IPS-NIHi11 (cell line): ENCODE measurements around the gene VTA1.
"Not testable (repeated sequence)": the region's sequence is repeated elsewhere in the genome, so short reads cannot be mapped to it uniquely, and the experiment has no call there.

Experiments used
- DNase-seq: peaks from one replicate; pipeline ENCODE4 v3.0.0; 2012; ENCODE audit warnings: mixed read lengths, low spot score

Gene VTA1

DNA sequence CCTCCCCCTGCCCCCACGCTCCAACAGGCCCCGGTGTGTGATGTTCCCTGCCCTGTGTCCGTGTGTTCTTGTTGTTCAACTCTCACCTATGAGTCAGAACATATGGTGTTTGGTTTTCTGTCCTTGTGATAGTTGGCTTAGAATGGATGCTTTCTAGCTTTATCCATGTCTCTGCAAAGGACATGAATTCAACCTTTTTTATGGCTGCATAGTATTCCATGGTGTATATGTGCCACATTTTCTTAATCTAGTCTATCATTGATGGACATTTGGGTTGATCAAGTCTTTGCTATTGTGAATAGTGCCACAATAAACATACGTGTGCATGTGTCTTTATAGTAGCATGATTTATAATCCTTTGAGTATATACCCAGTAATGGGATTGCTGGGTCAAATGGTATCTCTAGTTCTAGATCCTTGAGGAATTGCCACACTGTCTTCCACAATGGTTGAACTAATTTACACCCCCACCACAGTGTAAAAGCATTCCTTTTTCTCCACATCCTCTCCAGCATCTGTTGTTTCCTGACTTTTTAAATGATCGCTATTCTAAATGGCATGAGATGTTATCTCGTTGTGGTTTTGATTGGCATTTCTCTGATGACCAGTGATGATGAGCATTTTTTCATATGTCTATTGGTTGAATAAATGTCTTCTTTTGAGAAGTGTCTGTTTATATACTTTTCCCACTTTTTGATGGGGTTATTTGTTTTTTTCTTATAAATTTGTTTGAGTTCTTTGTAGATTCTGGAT is 82.6 kb downstream of the VTA1 start:
- not testable (repeated sequence) for DNase-seq

DNA sequence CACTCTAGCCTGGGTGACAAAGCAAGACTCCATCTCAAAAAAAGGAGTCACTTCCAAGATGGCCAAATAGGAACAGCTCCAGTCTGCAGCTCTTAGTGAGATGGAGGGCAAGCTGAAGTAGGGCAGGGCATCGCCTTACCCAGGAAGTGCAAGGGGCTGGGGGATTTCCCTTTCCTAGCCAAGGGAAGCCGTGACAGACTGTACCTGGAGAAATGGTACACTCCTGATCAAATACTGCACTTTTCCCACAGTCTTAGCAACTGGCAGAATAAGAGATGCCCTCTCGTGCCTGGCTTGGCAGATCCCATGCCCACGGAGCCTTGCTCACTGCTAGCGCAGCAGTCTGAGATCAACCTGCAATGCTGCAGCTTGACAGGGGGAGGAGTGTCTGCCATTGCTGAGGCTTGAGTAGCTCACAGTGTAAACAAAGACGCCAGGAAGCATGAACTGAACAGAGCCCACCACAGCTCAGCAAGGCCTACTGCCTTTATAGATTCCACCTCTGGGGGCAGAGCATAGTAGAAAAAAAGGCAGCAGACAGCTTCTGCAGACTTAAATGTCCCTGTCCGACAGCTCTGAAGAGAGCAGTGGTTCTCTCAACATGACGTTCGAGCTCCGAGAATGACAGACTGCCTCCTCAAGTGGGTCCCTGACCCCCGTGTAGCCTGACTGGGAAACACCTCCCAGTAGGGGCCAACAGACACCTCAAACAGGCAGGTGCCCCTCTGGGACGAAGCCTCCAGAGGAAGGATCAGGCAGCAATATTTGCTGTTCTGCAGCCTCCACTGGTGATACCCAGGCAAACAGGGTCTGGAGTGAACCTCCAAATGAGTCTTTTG is 85.4 kb downstream of the VTA1 start:
- not testable (repeated sequence) for DNase-seq

DNA sequence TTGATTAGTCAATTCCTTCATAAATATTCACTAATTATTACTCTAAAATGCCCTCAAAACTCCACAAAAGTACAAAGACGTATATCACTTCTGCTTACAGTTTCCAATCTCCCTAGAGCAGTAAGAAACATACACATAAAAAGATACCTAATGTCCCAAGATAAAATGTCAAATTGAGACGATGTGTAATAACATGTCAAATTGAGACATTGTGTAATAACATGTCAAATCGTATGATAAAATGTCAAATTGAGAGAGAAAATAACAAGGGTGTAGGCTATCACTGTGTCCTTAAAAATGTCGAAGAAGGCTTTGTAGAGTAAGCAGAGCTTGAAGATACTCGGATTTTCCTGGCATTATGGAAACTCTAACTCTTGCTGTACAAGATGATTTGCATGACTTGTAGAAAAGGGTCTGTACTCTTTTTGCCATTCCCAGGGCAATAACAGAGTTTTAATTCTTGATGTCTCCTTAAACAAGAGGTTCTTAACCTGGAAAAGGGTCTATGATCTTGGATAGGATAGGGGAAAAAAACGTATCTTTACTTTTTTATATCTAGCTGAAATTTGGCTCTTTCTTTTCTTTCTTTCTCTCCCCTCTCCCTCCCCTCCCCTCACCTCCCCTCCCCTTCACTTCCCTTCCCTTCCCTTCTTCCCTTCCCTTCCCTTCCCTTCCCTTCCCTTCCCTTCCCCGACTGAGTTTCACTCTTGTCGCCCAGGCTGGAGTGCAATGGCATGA is 87.1 kb downstream of the VTA1 start:
- DNase-seq, result no peak

DNA sequence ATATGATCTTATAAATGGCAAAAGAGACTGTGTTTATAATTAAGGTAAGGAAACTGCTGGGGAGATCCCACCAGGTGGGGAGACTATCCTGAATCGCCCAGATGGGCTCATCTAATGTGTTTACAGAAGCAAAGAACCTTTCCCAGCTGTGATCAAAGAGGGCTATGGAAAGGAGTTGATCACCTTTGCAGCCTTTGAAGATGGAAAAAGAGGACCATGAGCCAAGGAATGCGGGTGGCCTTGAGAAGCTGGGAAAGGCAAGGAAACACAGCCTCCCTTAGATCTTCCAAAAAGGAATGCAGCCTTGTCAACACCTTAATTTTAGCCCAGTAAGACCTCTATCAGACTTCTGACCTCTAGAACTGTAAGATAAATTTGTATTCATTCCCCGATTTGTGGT is 88.2 kb downstream of the VTA1 start:
- DNase-seq, result no peak

DNA sequence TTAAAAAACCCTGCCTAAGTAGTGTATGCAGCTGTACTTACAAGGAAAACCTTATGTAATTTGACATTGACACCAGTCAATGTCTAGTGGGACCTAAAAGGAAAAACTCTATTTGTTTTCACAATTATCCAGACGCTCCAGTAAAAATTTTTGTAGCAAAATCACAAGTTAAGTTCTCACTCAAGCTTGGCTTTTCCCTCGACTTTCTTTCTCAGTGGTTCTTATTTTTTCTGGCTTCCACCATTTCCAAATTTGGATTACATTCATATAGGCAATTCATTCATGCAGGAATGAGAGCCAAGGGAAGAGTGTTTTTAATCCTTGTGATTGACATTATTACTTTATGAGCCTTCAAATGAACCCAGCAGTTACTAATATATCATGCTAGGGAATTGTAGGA is 88.7 kb downstream of the VTA1 start:
- no peak for DNase-seq

DNA sequence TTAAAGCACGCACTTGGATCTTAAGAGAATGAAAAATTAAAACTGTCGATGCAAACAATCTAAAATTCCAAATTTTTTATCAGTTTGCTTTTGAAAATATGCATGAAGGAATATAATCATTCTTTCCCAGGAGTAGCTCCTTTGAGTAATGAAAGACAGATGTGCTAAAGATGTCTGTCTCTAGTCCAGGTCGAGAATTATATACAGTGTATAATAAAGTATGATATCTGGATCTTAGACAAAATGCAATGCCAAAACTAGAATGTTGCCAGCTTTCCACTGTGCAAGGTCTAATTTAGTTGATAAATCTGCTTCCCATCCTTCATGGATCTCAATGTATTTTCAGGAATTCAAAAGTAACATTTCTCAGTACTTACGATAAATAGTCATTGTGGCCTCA is 89.6 kb downstream of the VTA1 start:
- no peak for DNase-seq

DNA sequence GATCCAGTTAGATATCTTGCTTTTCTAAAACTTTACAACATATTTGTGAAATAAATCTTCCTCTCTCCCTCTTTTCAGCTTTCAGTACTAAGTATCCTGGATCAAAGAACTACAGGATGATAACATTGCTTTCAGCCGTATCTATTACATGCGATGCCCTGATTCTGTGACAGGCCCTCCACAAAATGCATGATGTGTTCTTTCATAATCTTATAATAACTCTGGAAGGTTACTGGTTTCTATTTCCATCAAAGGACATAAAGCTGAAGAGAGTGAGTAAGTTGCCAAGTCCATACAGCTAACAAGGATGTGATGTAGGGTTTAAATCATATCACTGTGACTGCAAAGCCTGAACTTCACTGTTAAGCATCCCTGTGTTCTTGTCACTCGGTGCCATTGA is 91.8 kb downstream of the VTA1 start:
- no peak for DNase-seq

DNA sequence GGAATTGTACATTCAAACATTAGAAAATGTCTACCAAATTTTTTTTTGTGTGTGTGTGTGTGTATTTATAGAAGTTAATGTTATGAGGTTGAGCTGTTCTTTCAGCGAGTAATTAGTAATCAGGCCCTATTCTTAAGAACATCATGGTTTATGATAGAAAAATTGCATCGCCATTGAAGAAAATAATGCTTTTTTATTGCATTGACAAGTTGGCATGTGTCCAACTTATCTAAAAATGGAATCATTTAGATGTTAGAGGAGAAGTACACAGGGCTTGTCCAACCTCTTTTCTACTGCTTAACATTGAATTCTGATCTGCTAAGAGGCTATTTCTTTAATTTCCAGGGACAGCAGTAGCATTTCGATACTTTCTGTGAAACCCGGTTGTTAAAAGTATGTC is 93.1 kb downstream of the VTA1 start:
- no peak for DNase-seq

DNA sequence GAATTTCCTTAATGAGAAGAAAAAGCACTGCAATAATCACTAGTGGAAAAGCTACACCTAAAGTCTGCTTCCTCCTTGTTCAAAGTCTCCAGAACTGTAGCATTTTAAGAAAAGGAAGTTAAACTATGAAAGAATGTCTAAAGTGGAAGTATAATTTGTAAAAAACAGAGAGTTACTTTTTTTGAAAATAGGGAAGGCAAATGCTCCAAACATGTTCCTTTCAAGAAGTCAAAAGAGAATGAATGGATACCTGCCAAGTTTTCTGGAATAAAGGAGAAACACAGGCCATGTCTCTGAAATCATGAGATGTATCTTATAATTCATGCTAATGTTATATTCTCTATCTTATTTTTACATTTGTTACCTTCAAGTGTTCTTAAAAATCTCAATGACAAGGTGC is 94.0 kb downstream of the VTA1 start:
- DNase-seq, result no peak

DNA sequence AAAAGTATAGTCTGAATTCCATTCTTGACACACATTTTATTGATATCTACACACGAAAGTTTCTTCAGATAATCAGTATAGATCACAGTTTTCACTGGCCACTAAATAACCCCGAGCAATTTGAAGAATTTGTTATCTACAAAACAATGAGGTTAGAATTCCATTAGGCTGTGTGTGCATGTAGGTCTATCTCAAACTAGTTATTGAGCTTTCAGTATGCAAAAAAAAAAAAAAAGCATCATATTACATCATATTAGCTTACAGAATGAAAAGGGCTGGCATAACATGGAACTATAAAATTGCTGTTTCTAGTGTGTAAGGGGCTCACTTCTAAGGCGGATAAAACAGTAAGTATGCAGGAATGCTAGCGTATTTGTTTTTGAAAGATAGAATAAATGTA is 95.2 kb downstream of the VTA1 start:
- DNase-seq, result no peak

DNA sequence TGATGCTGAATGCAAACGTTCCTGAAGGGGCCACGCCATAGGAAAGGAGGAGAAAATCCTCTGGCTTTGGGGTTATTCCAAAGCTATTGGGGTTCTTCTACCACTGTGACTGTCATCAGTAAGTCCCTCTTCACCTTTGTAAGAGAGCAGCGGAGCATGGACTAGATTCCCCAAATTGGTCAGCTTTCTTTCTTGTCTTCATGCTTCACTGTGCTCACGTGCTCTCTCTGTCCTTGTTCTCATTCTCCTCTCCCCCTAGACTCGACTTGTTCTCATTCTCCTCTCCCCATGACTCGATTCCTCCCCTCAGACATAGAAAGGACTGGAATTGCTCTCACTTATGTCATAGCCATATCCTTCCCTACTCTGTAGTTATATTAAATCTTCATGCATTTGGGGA is 99.9 kb downstream of the VTA1 start:
- DNase-seq, result no peak

DNA sequence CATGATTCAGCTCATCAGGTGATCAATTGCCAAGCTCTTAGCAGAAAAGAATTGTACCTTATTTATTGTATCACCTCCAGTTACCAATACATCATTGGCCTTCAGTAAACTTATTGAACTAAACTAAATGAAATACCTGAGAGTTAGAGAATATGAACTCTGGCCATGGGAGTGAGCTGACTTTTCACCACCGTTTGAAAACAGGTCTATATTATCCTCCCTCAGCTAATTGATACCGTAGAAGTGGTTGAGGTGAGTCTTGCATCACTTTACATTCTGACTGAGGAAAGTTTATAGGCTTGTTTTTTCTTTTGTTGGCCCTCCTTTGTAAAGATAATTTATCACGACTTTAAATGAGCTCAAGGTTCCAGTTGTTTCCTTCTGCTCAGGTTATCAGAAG is 102.2 kb downstream of the VTA1 start:
- no peak for DNase-seq

DNA sequence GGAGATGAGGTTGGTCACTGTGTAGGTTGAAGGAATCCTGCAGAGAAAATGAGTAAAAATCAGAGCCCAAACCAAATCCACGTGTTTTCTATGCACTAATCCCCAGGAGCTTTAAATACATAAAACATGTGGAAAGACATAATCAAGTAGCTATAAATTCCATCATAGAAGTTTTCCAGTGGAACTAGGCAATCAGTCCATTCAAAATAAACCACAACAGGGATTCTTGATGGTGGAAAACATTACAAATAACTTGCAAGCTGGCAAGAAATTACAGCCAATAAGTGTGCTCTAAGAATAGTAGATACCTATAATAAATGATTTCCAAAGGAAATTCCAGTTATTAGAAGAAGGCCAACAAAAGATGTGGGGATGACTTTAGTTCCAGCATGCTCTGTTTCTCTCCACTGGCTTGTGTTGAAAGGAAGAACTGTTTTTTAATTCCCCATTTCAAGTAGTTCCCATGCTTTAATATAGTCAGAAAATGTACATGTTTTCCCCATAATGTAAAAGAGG is 104.9 kb downstream of the VTA1 start:
- DNase-seq, result no peak

DNA sequence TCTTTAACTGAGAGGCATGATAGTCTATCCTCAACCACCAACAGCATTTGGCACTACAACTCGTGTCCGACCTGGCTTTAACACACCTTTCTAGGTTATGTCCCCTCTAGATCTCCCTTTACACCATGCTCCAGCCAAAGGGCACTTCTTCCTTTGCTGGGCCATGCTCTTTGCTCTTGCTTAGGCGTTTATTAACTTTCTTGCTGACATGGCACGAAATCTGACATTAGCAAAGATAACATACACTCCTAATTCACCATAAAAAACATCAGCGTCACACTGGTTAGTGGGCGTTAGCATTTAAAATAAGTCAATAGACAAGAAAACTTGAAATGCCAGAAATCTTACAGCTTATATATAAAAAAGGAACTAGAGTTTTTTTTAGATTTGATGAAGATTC is 107.5 kb downstream of the VTA1 start:
- no peak for DNase-seq

DNA sequence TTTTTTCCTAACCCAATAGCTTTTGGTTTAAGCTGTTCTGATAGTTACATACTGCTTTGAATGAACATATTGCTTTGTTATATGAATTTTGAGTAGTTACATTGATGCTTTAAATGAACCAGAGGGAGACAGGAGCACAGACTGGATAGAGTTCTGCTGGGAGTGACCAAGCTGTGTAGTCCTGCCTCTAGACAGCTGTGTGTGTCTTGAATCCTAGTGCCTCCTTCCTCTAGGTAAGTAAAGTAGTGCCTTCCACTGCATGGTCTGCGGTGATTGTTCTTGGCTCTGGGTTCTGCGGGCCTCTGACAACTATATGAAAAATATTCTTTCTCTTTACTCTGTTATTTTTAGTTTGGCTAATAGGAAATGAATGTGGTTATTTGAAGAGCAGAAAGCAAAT is 108.7 kb downstream of the VTA1 start:
- DNase-seq, result no peak

DNA sequence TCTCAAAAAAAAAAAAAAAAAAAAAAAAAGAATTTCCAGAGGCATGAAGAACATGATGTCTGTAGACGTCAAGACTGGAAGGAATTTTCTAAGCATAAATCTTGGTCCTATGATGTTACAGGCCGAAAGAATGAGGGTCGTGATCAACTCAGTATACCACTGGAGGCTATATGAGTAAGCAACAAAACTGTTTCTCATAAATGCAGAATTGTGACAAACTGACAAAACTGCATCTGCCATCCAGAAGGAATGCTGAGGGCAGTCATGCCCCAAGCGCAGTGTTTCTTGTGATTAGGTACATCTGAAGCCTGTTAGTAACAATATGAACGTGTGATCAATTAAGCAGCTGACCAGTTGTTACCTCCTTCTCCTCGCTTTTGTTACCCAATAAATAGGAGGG is 111.2 kb downstream of the VTA1 start:
- DNase-seq, result no peak

DNA sequence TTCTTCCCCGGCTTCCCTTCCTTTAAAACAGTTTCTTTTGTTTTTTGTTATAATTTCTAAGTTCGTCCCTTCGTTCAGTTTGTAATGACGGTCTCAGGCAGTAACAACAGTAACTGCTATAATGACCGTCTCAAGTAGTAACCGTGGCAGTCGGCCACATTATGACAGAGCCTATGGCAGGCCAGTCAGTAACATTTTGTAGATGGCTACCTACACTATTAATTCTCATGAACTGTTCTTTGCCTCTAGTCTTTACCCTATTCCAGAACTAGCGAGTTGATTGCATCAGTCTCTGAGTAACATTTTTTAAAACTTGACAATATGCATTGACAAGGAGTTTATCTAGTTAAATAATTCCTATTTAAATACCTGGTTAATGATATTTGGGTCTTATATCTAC is 111.7 kb downstream of the VTA1 start:
- no peak for DNase-seq

DNA sequence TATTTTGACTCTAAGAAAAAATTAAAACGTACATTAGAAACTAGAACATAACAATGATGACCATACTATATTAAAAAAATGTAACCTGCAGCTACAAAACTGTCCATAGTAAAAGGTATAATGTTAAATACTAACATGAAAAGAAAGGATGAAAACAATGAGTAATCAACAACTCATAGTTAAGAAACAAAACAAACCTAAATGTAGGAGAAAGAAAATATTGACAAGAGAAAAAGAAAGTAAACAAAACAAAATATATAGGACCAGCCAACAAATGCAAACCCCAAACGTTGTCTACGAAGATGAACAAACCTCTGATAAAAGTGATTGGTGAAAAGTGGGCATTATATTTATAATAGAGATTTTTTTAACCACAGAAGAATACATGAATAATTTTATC is 113.7 kb downstream of the VTA1 start:
- no peak for DNase-seq

DNA sequence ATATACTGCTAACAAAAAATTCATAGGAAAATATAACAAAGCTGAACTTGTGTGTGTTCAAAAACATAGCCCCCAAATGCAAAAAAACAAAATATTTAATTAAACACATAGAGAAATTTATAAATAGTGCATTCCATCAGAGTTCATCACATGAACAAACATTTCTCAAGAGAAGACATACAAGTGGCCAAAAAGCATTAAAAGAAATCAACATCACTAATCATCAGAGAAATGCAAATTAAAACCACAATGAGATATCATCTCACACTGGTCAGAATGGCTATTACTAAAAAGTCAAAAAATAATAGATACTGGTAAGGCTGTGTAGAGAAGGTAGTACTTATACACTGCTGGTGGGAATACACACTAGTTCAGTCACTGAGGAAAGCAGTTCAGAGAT is 115.2 kb downstream of the VTA1 start:
- DNase-seq, result no peak

DNA sequence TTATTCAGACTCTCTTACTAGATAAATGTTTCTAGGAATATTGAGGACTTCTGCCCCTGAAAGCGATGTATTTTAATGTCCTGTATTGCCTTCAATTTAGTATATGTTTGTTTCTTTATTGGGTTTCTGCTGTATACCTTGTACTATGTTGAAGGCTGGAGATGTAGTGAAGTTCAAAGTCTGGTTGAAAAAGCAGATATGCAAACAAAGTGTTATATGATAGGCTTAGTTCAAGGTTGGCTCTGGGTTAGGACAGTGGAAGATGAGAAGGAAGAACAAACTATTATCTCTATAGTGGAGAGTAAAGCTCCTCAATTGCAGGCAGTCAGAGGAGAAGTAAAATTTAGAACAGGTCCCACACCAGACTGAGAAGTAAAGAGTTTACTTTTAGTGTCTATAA is 118.4 kb downstream of the VTA1 start:
- no peak for DNase-seq

DNA sequence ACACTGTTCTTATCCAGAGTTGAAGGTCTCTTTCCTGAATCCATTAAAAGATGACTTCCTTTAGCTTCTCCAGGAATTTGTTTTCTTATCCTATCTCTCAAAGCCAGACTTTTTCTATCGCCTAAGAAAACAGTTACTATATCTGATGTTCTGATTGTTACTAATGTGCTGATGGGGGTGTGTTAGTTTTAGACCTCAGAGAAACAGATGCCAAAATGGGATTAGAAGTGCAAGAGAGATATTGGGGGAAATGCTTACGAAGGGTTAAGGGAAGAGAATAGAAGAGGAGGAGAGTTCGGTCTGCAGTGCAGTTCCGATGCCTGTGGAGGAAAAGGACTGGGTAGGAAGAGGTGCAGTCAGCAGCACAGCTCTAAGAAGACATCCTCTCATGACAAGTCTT is 119.0 kb downstream of the VTA1 start:
- no peak for DNase-seq

DNA sequence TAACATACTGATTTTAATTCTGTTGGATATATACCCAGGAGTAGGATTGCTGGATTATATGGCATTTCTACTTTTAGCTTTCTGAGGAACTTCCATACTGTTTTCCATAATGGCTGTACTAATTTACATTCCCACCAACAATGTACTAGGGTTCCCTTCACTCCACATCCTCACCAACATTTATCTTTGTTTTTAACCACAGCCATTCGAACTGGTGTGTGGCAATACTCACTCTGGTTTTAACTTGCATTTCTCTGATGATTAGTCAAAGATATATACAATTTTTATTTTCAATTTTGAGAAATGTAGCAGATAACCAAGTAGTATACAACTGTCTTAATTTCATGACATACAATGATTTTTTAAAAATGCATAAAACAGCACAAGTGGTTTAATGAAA is 124.4 kb downstream of the VTA1 start:
- DNase-seq, result no peak
